ENCODE measurements around the gene IL17B.

IL17B gene

GRCh38 chr5:149389552-149390495 lies 10.7 kb upstream of the IL17B start:
- in situ Hi-C loops (cut with HindIII; ENCODE audit: low sequenced_read_pairs) = no loop called here
- DNase-seq (ENCODE audit: low read depth) = no peak
- no peak overlapping the region for H3K4me3 ChIP-seq (ENCODE audit: low read depth, low read length)
- TF ChIP-seq CTCF (IDR thresholded peaks at IDR 0.05; ENCODE audit: low read depth, low read length, missing control alignments) = no peak

GRCh38 chr5:149388498-149389190 lies 9.6 kb upstream of the IL17B start:
- H3K4me3 ChIP-seq (ENCODE audit: low read depth, low read length) = no peak overlapping the region
- no peak for TF ChIP-seq CTCF (IDR thresholded peaks at IDR 0.05; ENCODE audit: low read depth, low read length, missing control alignments)
- in situ Hi-C loops (cut with HindIII; ENCODE audit: low sequenced_read_pairs) = no loop called here
- no peak for DNase-seq (ENCODE audit: low read depth)

- in situ Hi-C loops (cut with HindIII; ENCODE audit: low sequenced_read_pairs) = no loop called here
- no peak overlapping the region for H3K4me3 ChIP-seq (ENCODE audit: low read depth, low read length)
- no peak for TF ChIP-seq CTCF (IDR thresholded peaks at IDR 0.05; ENCODE audit: low read depth, low read length, missing control alignments)
- DNase-seq (ENCODE audit: low read depth) = no peak
These were observed 8.9 kb upstream of the IL17B start for GRCh38 chr5:149387982-149388381.

GRCh38 chr5:149387081-149387631 lies 8.1 kb upstream of the IL17B start:
- no peak for TF ChIP-seq CTCF (IDR thresholded peaks at IDR 0.05; ENCODE audit: low read depth, low read length, missing control alignments)
- H3K4me3 ChIP-seq (ENCODE audit: low read depth, low read length) = no peak overlapping the region
- in situ Hi-C loops (cut with HindIII; ENCODE audit: low sequenced_read_pairs) = no loop called here
- no peak for DNase-seq (ENCODE audit: low read depth)

- no peak for DNase-seq (ENCODE audit: low read depth)
- in situ Hi-C loops (cut with HindIII; ENCODE audit: low sequenced_read_pairs) = no loop called here
- TF ChIP-seq CTCF (IDR thresholded peaks at IDR 0.05; ENCODE audit: low read depth, low read length, missing control alignments) = no peak
- no peak overlapping the region for H3K4me3 ChIP-seq (ENCODE audit: low read depth, low read length)
These were observed 7.1 kb upstream of the IL17B start for GRCh38 chr5:149386166-149386565.

GRCh38 chr5:149383399-149383798 lies 4.3 kb upstream of the IL17B start:
- no peak for TF ChIP-seq CTCF (IDR thresholded peaks at IDR 0.05; ENCODE audit: low read depth, low read length, missing control alignments)
- DNase-seq (ENCODE audit: low read depth) = no peak
- in situ Hi-C loops (cut with HindIII; ENCODE audit: low sequenced_read_pairs) = no loop called here
- H3K4me3 ChIP-seq (ENCODE audit: low read depth, low read length) = no peak overlapping the region
